GM19193 (cell line): ENCODE measurements around the gene CLIC3.

Experiments used
- POLR2A ChIP-seq: IDR thresholded peaks from 4 replicates; pipeline ENCODE4 v1.6.1; 2011; ENCODE audit not compliant: insufficient read depth, insufficient read length; ENCODE audit errors: extremely low read depth

Gene CLIC3

GRCh38 chr9:136972743-136973142 lies 23.6 kb downstream of the CLIC3 start:
- no peak for TF ChIP-seq POLR2A

- TF ChIP-seq POLR2A = no peak
These were observed 24.0 kb downstream of the CLIC3 start for GRCh38 chr9:136972335-136972734.

- no peak for TF ChIP-seq POLR2A
These were observed 24.6 kb downstream of the CLIC3 start for GRCh38 chr9:136971746-136972145.

GRCh38 chr9:136970361-136970760 lies 26.0 kb downstream of the CLIC3 start:
- TF ChIP-seq POLR2A = no peak

GRCh38 chr9:136969774-136970173 lies 26.6 kb downstream of the CLIC3 start:
- no peak for TF ChIP-seq POLR2A

GRCh38 chr9:136969150-136969549 lies 27.2 kb downstream of the CLIC3 start:
- no peak for TF ChIP-seq POLR2A

- no peak for TF ChIP-seq POLR2A
These were observed 27.8 kb downstream of the CLIC3 start for GRCh38 chr9:136968333-136969127.

GRCh38 chr9:136965771-136966484 lies 30.4 kb downstream of the CLIC3 start:
- TF ChIP-seq POLR2A = no peak

GRCh38 chr9:136964833-136965422 lies 31.4 kb downstream of the CLIC3 start:
- TF ChIP-seq POLR2A = no peak

GRCh38 chr9:136964171-136964689 lies 32.1 kb downstream of the CLIC3 start:
- no peak for TF ChIP-seq POLR2A

GRCh38 chr9:136963751-136964150 lies 32.6 kb downstream of the CLIC3 start:
- no peak for TF ChIP-seq POLR2A

GRCh38 chr9:136963341-136963740 lies 33.0 kb downstream of the CLIC3 start:
- TF ChIP-seq POLR2A = no peak

GRCh38 chr9:136962701-136963248 lies 33.6 kb downstream of the CLIC3 start:
- TF ChIP-seq POLR2A = no peak

- no peak for TF ChIP-seq POLR2A
These were observed 34.2 kb downstream of the CLIC3 start for GRCh38 chr9:136962163-136962562.

- no peak for TF ChIP-seq POLR2A
These were observed 34.9 kb downstream of the CLIC3 start for GRCh38 chr9:136961279-136962065.

- no peak for TF ChIP-seq POLR2A
These were observed 35.5 kb downstream of the CLIC3 start for GRCh38 chr9:136960938-136961275.
